Measurements from ENCODE around the gene E2F6.

Gene E2F6

GRCh38 chr2:11412449-11412810, 53.5 kb downstream of the E2F6 start:
- Histone ChIP-seq H3K36me3 (ENCODE audit: control insufficient read depth, insufficient read depth, low read length) (no peaks in the 10 kb centered on the region), H3K4me3 (replicated peaks; ENCODE audit: low read depth, low read length) (no peak overlapping the region), H3K27me3 (replicated peaks; ENCODE audit: control insufficient read depth, insufficient read depth, low read length) (no peaks in the 10 kb centered on the region)
- no peak for DNase-seq (ENCODE audit: extremely low read depth, insufficient read length)
- no peak for TF ChIP-seq CTCF (IDR thresholded peaks at IDR 0.05; ENCODE audit: insufficient read depth, low read length, poor library complexity, severe bottlenecking)

GRCh38 chr2:11411768-11412448, 54.1 kb downstream of the E2F6 start:
- no peak overlapping the region for H3K4me3 ChIP-seq (replicated peaks; ENCODE audit: low read depth, low read length)
- TF ChIP-seq CTCF (IDR thresholded peaks at IDR 0.05; ENCODE audit: insufficient read depth, low read length, poor library complexity, severe bottlenecking), result peak; percentile 60
- DNase-seq (ENCODE audit: extremely low read depth, insufficient read length), result no peak
- H3K27me3 ChIP-seq (replicated peaks; ENCODE audit: control insufficient read depth, insufficient read depth, low read length), result no peaks in the 10 kb centered on the region
- H3K36me3 ChIP-seq (ENCODE audit: control insufficient read depth, insufficient read depth, low read length), result no peaks in the 10 kb centered on the region

GRCh38 chr2:11411244-11411643, 54.7 kb downstream of the E2F6 start:
- DNase-seq (ENCODE audit: extremely low read depth, insufficient read length), result no peak
- no peak for TF ChIP-seq CTCF (IDR thresholded peaks at IDR 0.05; ENCODE audit: insufficient read depth, low read length, poor library complexity, severe bottlenecking)
- no peaks in the 10 kb centered on the region for H3K27me3 ChIP-seq (replicated peaks; ENCODE audit: control insufficient read depth, insufficient read depth, low read length)
- no peak overlapping the region for H3K4me3 ChIP-seq (replicated peaks; ENCODE audit: low read depth, low read length)
- no peaks in the 10 kb centered on the region for H3K36me3 ChIP-seq (ENCODE audit: control insufficient read depth, insufficient read depth, low read length)

- Histone ChIP-seq H3K36me3 (ENCODE audit: control insufficient read depth, insufficient read depth, low read length) (no peaks in the 10 kb centered on the region), H3K4me3 (replicated peaks; ENCODE audit: low read depth, low read length) (no peak overlapping the region), H3K27me3 (replicated peaks; ENCODE audit: control insufficient read depth, insufficient read depth, low read length) (no peaks in the 10 kb centered on the region)
- DNase-seq (ENCODE audit: extremely low read depth, insufficient read length), result no peak
- no peak for TF ChIP-seq CTCF (IDR thresholded peaks at IDR 0.05; ENCODE audit: insufficient read depth, low read length, poor library complexity, severe bottlenecking)
These were observed 55.9 kb downstream of the E2F6 start for GRCh38 chr2:11410101-11410500.

GRCh38 chr2:11409572-11409959, 56.4 kb downstream of the E2F6 start:
- no peak for TF ChIP-seq CTCF (IDR thresholded peaks at IDR 0.05; ENCODE audit: insufficient read depth, low read length, poor library complexity, severe bottlenecking)
- Histone ChIP-seq H3K27me3 (replicated peaks; ENCODE audit: control insufficient read depth, insufficient read depth, low read length) (no peaks in the 10 kb centered on the region), H3K36me3 (ENCODE audit: control insufficient read depth, insufficient read depth, low read length) (no peaks in the 10 kb centered on the region), H3K4me3 (replicated peaks; ENCODE audit: low read depth, low read length) (no peak overlapping the region)
- no peak for DNase-seq (ENCODE audit: extremely low read depth, insufficient read length)

All from GM06990 (cell line).